Erythroblast (primary cell): ENCODE data around the gene CLDN24.

Experiments
- GATA1 ChIP-seq: IDR thresholded peaks from 2 replicates; pipeline ENCODE4 v1.6.1; 2011; ENCODE audit warnings: low read depth, mild to moderate bottlenecking, control low read depth, low read length, moderate library complexity
- POLR2A ChIP-seq: IDR thresholded peaks from 2 replicates; pipeline ENCODE4 v1.6.1; 2011; ENCODE audit warnings: mild to moderate bottlenecking, low read length

GRCh38 chr4:183287309-183287659 lies 34.9 kb downstream of the CLDN24 start:
- TF ChIP-seq POLR2A (no peak), GATA1 (no peak)
